ENCODE data around the gene CTSZ. TPM values are rescaled to one million over a fixed set of nuclear protein-coding genes. Genes with fewer than 3 reads are reported as not detected.

Gene CTSZ
- total and polyA plus RNA-seq, 10 of the 15 experiments (the other 5 are each of a cell fraction or from before 2014, with no cell fraction given): 6.0 to 301 (median 154) TPM

DNA sequence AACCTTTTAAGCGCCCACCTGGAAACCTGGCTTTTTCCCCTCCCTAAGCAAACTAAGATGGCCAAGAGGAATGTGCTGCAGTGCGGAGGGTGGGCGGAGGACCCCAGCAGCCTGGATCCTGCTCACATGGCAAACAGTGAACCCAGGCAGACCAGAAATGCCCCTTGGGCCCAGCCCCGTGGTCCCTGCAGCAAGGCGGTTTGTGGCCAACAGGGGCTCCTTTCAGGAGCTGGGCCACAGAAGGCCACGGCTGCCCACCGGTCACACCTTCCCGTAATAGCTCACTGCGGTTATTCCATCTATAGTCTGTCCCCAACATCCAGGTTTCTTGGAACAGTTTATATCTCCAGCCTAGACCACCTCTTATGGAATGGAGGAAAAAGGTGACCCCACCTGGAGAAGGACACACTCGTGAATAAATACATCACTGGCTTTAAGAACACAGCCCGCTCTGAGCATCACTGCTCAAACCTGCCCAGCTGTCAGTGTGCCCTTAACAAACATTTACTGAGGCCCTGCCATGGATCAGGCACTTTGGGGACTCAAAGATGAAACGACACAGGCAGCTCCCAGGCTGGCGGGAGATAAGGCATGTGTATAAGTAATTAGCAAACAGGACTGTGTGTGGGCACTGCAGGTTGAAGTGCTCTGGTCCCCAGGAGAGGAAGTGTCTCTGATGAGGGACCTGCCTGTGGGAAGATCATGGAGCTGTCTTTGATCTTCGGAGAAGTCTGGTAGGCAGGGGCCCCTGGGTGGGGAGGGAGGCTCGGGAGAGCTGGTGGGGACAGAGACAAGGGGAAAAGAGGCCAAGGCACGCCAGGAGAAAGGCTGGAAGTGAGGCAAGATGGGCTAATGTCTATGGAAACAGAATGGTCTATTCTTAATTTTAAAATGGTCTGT lies 9.0 kb upstream of the CTSZ start (continued):
- TF ChIP-seq, protein P1, sequence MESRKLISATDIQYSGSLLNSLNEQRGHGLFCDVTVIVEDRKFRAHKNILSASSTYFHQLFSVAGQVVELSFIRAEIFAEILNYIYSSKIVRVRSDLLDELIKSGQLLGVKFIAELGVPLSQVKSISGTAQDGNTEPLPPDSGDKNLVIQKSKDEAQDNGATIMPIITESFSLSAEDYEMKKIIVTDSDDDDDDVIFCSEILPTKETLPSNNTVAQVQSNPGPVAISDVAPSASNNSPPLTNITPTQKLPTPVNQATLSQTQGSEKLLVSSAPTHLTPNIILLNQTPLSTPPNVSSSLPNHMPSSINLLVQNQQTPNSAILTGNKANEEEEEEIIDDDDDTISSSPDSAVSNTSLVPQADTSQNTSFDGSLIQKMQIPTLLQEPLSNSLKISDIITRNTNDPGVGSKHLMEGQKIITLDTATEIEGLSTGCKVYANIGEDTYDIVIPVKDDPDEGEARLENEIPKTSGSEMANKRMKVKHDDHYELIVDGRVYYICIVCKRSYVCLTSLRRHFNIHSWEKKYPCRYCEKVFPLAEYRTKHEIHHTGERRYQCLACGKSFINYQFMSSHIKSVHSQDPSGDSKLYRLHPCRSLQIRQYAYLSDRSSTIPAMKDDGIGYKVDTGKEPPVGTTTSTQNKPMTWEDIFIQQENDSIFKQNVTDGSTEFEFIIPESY (IDR thresholded peaks at IDR 0.05): no peak
- TF ChIP-seq MXI1 (IDR thresholded peaks at IDR 0.05; ENCODE audit: low read depth, low read length) (no peak), FOXK2 (IDR thresholded peaks at IDR 0.05) (no peak)

DNA sequence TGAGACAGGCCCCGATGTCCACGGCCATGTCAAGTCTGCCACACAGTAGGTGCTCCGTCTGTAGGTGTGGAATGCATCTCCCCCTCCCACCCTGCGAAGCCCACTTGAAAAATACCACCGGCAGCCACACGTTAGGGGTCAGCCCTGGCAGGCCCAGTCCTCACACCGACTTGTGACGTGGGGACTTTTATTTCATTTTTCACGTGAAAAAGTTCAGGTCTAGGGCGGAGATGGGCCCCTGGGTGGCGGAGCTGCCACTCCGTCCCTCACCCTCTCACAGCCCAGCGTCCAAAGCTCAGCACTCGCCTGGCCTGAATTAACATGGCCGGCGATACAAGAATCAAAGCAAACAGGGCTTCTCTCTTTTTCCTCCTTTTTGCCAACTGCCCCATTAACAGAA lies 8.4 kb upstream of the CTSZ start:
- TF ChIP-seq, protein P2, sequence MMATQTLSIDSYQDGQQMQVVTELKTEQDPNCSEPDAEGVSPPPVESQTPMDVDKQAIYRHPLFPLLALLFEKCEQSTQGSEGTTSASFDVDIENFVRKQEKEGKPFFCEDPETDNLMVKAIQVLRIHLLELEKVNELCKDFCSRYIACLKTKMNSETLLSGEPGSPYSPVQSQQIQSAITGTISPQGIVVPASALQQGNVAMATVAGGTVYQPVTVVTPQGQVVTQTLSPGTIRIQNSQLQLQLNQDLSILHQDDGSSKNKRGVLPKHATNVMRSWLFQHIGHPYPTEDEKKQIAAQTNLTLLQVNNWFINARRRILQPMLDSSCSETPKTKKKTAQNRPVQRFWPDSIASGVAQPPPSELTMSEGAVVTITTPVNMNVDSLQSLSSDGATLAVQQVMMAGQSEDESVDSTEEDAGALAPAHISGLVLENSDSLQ (IDR thresholded peaks at IDR 0.05): no peak
- TF ChIP-seq CBX5 (IDR thresholded peaks at IDR 0.05; ENCODE audit: low read depth): no peak
- RAD21 ChIA-PET (ENCODE audit: unreplicated experiment): no interaction called here
- no peak overlapping the region for H2AFZ ChIP-seq (ENCODE audit: control insufficient read depth, low read depth, low read length)
- no peak overlapping the region for H3K9ac ChIP-seq (ENCODE audit: control insufficient read depth, insufficient read depth, low read length)
- no peaks in the 10 kb centered on the region for H4K20me1 ChIP-seq (ENCODE audit: control insufficient read depth, insufficient read depth)
- peaks cover 0 to 1% of the 10 kb centered on the region in 2 experiments; a peak in 2 of 4 replicates for H3K36me3 ChIP-seq (ENCODE audit: control insufficient read depth in 2 of 2, insufficient read depth in 2 of 2, low read length in 1 of 2)
- SMC1A ChIA-PET (ENCODE audit: uncharacterized antibody, unreplicated experiment): interaction anchor here (0.7 kb wide), 1 partner anchor 151 kb away, joined by 3 read pairs; no protein-coding TSS in a partner anchor
- H3K27ac ChIP-seq (ENCODE audit: control insufficient read depth, insufficient read depth): no peak overlapping the region
- FAIRE-seq: no peak
- no peaks in the 10 kb centered on the region for H3K79me2 ChIP-seq (ENCODE audit: control insufficient read depth, insufficient read depth, low read length)
- no peak overlapping the region for H3K4me3 ChIP-seq
- H3K4me2 ChIP-seq (ENCODE audit: control insufficient read depth, insufficient read depth): no peak overlapping the region
- no peaks in the 10 kb centered on the region for H3K9me3 ChIP-seq (replicated peaks; ENCODE audit: control insufficient read depth, insufficient read depth, low read length)
- CTCF ChIA-PET: no interaction called here
- intact Hi-C loops (cut with micrococcal nuclease; ENCODE audit: unreplicated experiment) (no loop called here), in situ Hi-C loops (cut with MboI) (no loop called here)
- peaks cover 11% of the 10 kb centered on the region for H3K4me1 ChIP-seq (ENCODE audit: control insufficient read depth, insufficient read depth, low read length)
- WGBS (ENCODE audit: insufficient coverage, insufficient replicate concordance, low lambda C conversion rate, missing lambda C conversion rate): 82% methylated on average over 16 of the region's 16 CpGs
- DNase-seq (ENCODE audit: low read depth, low spot score): no peak
- no peaks in the 10 kb centered on the region for H3K27me3 ChIP-seq (replicated peaks in 1 of 2; ENCODE audit: control insufficient read depth in 2 of 2, insufficient read depth in 2 of 2, low read length in 1 of 2)
- POLR2A ChIA-PET: no interaction called here
- ATAC-seq: no peak
- no TSS peak for BruUV-seq (replicated peaks)

All from GM12878 (cell line).